Tibial nerve (tissue), 4 donors: ENCODE measurements around the gene PHF11.

ENCODE experiments used
- CTCF ChIP-seq, 5 experiments: fragments of 200-600 bp in 3 of 5; fragments of 450-650 bp in 2 of 5; sonication (generic) in 3 of 5; IDR thresholded peaks; one replicate each; pipeline ENCODE4 v1.5.1; 2016 to 2019; ENCODE audit warnings: antibody characterized with exemption in 5 of 5, mild to moderate bottlenecking in 3 of 5, moderate library complexity in 2 of 5
- EP300 ChIP-seq, 2 donors: sonication (generic); formaldehyde crosslinking; IDR thresholded peaks; one replicate each; pipeline ENCODE4 v1.6.1; 2017; ENCODE audit warnings: antibody characterized with exemption in 2 of 2, mild to moderate bottlenecking in 1 of 2
- POLR2A ChIP-seq, 2 donors: fragments of 450-650 bp; IDR thresholded peaks; one replicate each; pipeline ENCODE4 v1.6.1; 2017; ENCODE audit warnings: antibody characterized with exemption in 2 of 2, mild to moderate bottlenecking in 2 of 2, moderate library complexity in 2 of 2

- TF ChIP-seq CTCF (IDR thresholded peaks at IDR 0.05) (no peak), EP300 (IDR thresholded peaks at IDR 0.05) (no peak), POLR2A (IDR thresholded peaks at IDR 0.05) (no peak)
Observed at GRCh38 chr13:49538404-49538803, 42.7 kb downstream of the PHF11 start.
